NCI-H69 (cell line): ENCODE results near the gene HES3.

Source experiments
- DNase-seq: peaks from one replicate; lab custom pipeline; 2025; lab: John Stamatoyannopoulos, UW

HES3 gene

DNA sequence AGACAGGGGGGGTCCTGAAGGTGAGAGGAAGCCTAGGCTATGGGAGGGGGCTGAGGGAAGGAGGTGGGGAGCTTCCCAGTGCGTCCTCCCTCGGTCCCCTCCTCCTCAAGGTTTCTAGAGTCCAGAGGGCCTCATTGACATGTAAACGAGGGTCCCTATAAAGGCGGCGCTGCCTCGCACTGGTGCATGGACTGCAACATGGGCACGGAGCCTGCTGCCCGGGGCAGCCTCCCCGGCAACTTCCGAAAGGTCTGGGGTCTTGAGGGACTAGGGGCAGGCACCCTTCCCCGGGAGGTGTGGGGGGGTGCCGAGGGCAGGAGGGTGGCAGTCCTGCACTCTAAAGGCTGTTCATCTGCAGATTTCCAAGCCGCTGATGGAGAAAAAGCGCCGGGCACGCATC lies at the start of gene HES3:
Gene HES3, plus strand, starts transcription at position 187 of the 400 bp plus-strand sequence. Its CDS starts 187 bp downstream, at position 374.
- no peak for DNase-seq

DNA sequence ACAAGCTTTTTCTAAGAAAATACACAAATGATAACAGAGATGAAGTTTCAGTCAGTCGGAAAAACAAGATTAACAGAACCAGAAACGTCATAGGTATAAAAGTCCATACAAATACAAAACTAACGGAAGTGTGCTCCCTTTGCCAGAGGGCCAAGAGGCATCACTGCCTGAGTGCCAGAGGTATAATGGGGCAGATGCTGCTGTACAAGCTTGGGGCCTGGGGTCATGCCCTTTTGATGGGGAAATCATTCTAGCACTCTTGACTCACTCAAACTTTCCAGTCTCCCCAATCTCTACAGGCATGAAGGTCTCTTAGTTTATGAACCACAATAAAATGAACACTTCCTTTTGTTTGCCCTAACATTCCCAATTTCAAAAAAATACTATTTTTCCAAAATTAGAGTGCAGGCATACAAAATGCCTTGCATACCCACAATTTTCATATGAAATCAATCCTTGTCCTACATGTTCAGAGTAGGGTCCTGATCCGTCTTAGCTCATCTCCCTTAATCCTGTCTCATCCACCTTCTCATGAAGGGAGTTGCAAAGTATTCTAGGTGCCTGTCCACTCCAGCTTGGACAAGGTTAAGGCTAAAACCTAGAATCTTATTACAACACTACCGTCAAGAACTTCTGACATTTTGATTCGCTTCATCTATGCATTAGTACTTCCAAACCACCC lies 46.1 kb upstream of the HES3 start:
- DNase-seq: no peak

GRCh38 chr1:6198646-6199297 lies 45.2 kb upstream of the HES3 start:
- no peak for DNase-seq

GRCh38 chr1:6199298-6200187 lies 44.4 kb upstream of the HES3 start, which contains the start of gene RPL22:
Gene RPL22 (minus strand): TSS chr1:6199595. CDS start chr1:6199573, 22 bp downstream.
- peak; percentile 97 for DNase-seq

- no peak for DNase-seq
Measured at GRCh38 chr1:6200188-6200809, 43.7 kb upstream of the HES3 start.

GRCh38 chr1:6202256-6202655 lies 41.7 kb upstream of the HES3 start:
- DNase-seq: no peak

DNA sequence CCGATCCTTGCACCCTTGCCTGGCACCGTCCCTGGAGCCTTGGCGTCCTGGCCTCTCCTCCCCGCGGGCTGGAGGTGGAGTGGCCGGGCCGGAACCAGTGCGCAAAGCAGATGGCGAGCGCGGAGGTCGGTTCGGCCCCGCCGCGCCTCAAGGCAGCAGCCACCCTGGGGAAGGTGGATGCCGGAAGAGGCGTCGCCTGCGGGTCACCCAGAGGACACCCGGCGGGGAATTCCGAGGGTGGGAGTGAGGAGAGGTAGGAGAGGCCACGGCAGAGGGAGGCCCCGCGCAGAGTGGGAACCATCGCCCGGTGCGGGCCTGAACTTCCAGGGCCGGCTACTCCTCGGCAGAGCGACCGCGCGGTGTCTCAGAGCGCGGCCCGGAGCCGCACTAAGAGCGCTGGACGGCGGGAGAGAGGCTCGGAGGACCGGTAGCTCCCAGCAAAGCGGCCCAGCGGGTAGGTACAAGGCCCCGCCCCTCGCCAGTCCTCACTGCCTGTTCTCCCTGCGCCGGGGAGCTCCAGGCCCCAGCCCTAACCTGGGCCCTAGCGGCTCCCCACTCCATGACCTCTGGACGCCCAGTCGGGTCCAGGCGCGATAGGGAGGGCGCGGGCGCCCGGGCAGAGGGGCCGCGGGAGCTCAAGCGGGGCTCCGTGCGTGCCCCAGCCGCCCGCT lies 38.0 kb upstream of the HES3 start, which contains the start of gene RNF207:
Gene RNF207, plus strand, starts transcription at position 271 of the 671 bp plus-strand sequence. CDS start 417 bp downstream, outside the sequence.
- peak; percentile 80 for DNase-seq

- no peak for DNase-seq
Measured at GRCh38 chr1:6206520-6206855, 37.5 kb upstream of the HES3 start.

GRCh38 chr1:6207075-6207885 lies 36.7 kb upstream of the HES3 start:
- no peak for DNase-seq

- no peak for DNase-seq
Measured at GRCh38 chr1:6207921-6208320, 36.1 kb upstream of the HES3 start.

DNA sequence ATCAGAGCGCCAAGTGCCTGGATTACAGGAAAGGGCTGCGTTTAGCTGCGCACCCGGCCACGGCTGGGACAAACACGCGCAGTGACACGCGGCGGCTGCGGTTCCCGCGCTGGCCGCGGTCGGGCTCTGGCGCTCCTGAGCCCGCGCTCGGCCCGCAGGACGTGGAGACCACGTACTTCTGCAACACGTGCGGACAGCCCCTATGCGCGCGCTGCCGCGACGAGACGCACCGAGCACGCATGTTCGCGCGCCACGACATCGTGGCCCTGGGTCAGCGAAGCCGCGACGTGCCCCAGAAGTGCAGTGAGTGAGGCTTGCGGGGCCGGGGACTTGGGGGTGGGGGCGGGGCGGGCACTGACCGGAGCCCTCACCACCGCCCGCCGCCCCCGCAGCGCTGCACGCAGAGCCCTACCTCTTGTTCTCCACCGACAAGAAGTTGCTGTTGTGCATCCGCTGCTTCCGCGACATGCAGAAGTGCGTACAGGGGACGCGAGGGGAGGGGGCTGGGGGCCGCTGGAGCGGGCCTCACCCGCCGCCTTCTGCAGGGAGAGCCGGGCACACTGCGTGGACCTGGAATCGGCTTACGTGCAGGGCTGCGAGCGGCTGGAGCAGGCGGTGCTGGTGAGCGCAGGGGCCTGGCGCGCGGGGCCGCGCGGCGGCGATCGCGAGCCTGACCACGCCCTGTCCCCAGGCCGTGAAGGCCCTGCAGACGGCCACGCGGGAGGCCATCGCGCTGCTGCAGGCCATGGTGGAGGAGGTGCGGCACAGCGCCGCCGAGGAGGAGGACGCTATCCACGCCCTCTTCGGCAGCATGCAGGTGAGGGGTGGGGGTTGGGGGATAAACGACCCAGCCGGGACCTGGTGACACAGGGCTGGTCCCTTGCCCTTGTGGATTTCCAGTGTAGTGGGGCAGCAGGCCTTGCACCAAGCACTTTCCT lies 35.0 kb upstream of the HES3 start:
- DNase-seq: peak; percentile 80

DNA sequence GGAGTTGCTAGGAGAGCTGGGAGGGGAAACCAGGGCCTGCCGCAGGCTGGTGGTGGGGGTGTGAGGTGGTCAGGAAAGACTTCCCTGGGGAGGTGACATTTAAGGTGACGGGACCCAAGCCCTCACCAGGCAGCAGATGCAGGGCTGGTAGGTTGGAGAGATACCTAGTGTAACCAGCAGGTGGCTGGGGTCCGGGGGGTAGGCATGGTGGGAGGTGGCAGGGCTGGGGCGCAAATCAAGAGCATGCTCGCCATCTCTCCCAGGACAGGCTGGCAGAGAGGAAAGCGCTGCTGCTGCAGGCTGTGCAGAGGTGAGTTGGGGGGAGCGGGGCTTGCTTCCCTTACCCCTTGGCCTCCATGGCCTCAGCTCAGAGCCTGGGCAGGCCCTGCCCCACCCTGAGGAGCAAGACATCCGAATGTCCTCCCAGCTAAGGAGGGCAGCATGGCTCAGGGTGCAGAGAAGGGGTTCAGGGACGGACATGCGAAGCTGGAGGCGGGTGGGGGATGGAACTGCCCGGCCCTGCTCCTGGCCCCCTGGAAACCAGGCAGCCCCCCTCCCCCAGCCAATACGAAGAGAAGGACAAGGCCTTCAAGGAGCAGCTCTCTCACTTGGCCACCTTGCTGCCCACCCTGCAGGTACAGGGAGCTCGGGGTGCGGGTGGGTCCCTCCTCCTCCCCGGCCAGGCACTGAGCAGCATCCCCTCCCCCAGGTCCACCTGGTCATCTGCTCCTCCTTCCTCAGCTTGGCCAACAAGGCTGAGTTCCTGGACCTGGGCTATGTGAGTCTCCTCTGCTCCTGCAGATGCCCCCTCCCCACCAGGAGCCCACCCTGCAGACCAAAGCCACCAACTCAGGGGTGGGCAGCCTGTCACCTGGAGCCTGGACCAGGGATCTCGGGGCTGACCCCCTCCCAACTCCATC lies 34.1 kb upstream of the HES3 start:
- DNase-seq: no peak

GRCh38 chr1:6210591-6211355 lies 33.2 kb upstream of the HES3 start:
- no peak for DNase-seq

DNA sequence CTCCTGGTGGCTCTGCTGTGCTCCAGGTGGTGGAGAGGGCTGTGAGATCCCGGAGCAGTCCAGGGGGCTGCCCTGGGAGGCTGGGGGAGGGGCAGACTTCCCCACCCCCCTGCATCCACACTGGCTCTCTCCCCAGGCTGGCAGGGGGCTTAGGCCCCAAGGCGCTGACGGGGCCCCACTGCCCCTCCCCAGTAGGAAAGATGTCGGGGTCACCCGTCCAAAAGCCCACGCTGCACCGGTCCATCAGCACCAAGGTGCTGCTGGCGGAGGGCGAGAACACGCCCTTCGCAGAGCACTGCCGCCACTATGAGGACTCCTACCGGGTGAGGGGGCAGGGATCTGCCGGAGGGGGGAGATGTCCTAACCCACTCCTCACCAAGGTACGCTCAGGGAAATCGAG lies 32.2 kb upstream of the HES3 start:
- no peak for DNase-seq

DNA sequence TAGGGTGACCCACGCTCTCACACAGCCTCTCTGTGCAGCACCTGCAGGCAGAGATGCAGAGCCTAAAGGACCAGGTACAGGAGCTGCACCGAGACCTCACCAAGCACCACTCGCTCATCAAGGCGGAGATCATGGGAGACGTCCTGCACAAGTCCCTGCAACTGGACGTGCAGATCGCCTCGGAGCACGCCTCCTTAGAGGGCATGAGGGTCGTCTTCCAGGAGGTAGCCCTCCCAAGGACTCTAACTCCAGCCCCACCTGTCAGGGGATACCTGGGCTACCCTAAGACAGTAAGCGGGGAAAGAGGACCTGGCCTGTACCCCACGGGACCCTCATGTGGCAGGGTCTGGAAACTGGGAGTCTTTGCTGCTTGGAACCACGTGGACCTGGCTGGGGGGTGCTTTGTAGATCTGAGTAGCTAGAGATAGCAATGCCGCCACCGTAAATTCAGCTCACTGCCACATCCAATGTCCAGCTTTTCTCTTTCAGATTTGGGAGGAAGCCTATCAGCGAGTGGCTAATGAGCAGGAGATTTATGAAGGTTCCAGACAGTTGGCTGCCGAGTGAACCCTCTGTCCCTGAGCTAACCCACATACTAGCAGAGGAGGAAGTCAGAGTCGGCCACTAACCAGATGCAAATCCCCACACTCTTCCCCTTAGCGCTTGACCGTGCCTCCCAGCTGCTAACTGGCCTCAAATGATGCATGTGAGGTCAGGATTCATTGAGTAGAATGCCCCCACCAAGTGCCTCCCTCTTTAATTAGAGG lies 31.6 kb upstream of the HES3 start:
- no peak for DNase-seq

DNA sequence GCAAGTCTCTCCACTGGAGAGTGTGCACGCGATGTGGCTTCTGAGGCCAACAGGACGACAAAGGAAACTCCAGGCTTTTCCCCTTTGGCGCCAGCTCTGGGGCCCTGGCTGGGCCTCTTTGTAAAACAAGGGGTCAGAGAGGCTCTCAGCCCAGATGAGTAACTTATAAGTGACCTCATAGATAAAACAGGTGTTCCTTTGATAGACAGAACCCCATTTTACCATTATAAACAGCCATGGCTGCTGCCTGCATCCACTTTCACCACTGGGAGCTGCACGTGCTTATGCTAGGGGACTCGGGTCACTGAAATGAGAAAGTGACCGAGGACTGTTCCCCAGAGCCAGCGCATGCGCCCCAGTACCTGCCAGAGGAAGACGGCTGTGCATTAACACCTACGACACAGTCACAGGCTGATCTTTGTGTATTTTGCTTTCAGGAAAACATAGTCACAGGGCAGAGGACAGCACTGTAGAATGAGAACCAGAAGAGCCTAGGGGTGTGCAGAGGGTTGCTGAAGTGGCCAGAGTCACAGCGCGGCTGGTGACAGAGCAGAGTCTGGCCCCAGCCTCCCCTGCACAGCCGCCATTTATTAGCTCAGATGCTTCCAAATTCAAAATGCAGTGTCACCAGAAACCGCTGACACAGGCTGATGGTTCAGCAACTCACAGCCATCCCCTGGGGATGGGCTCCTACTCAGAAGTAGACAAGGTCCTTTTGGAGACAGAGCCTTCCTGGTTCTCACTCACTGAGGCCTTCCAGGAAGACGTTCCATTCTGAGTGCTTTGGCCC lies 25.4 kb upstream of the HES3 start:
- DNase-seq: no peak
